ENCODE results near the gene DNAH9. TPM values are rescaled to one million over a fixed set of nuclear protein-coding genes. Genes with fewer than 3 reads are reported as not detected.

Gene DNAH9
- total and polyA plus RNA-seq, 2 of the 8 experiments (the other 6 are each of a cell fraction or from before 2014, with no cell fraction given), result 0.21 to 0.86 TPM

DNA sequence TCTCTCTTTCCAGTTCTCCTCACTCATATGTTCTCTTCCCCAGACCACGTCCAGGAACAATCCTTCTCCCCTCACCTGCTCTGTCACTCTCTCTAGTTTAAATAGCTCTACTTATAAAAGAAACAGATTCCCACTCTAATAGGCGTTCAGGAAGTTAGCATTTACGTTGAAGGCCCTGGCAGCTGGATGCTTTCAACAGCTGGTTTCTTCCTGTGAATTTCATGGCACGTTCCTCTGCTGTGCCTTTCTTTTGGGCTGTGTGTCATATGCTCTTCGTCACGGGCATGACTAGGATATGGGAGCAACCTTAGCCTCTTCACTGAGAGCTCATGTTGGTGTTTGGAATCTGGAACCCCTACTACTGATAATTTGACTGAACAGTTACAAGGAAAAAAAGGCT, 325.8 kb downstream of the DNAH9 start:
- 79% methylated on average over 6 of the region's 6 CpGs; no CpG with 5 or more reads in 1 of the 2 experiments for WGBS, 2 experiments (ENCODE audit: extremely low coverage in 1 of 2, insufficient coverage in 1 of 2, insufficient read length in 1 of 2, insufficient replicate concordance in 2 of 2, low coverage in 1 of 2, low lambda C conversion rate in 2 of 2, missing lambda C conversion rate in 1 of 2)
- Histone ChIP-seq H2AK5ac (ENCODE audit: low read depth, low read length) (no peak overlapping the region; the same call in 1 of the 2 replicates), H3K23ac (ENCODE audit: insufficient read length) (no peak overlapping the region)
- TF ChIP-seq CBX8 (IDR thresholded peaks at IDR 0.05; ENCODE audit: borderline replicate concordance, low read depth, low read length) (no peak), FOSL1 (IDR thresholded peaks at IDR 0.05; ENCODE audit: insufficient read depth, low read depth, low read length) (no peak), SUZ12 (IDR thresholded peaks at IDR 0.05; ENCODE audit: low read length) (no peak), NANOG (IDR thresholded peaks at IDR 0.05; ENCODE audit: insufficient read depth, low read depth, low read length, poor library complexity, severe bottlenecking) (no peak), YY1 (IDR thresholded peaks at IDR 0.05; ENCODE audit: low read depth, low read length) (no peak), RFX5 (IDR thresholded peaks at IDR 0.05; ENCODE audit: borderline replicate concordance, low read depth, low read length) (no peak), NRF1 (IDR thresholded peaks at IDR 0.05; ENCODE audit: low read depth, low read length) (no peak), BRCA1 (IDR thresholded peaks at IDR 0.05; ENCODE audit: low read depth, low read length) (no peak), SRF (IDR thresholded peaks at IDR 0.05; ENCODE audit: low read depth, low read length) (no peak), EZH2 (IDR thresholded peaks at IDR 0.05; ENCODE audit: low read depth, low read length, severe bottlenecking) (no peak), POU5F1 (IDR thresholded peaks at IDR 0.05; ENCODE audit: low read depth, low read length) (no peak)
- TF ChIP-seq, protein P1, sequence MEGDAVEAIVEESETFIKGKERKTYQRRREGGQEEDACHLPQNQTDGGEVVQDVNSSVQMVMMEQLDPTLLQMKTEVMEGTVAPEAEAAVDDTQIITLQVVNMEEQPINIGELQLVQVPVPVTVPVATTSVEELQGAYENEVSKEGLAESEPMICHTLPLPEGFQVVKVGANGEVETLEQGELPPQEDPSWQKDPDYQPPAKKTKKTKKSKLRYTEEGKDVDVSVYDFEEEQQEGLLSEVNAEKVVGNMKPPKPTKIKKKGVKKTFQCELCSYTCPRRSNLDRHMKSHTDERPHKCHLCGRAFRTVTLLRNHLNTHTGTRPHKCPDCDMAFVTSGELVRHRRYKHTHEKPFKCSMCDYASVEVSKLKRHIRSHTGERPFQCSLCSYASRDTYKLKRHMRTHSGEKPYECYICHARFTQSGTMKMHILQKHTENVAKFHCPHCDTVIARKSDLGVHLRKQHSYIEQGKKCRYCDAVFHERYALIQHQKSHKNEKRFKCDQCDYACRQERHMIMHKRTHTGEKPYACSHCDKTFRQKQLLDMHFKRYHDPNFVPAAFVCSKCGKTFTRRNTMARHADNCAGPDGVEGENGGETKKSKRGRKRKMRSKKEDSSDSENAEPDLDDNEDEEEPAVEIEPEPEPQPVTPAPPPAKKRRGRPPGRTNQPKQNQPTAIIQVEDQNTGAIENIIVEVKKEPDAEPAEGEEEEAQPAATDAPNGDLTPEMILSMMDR (IDR thresholded peaks at IDR 0.05; ENCODE audit: control extremely low read depth in 1 of 3, insufficient read depth in 1 of 3, low read depth in 1 of 3, low read length in 3 of 3), result no peak

More for the DNA sequence above, 325.8 kb downstream of the DNAH9 start:
- H3K14ac ChIP-seq (ENCODE audit: insufficient read length), result no peak overlapping the region
- H3K9ac ChIP-seq (replicated peaks in 1 of 4; ENCODE audit: extremely low read depth in 1 of 4, low read depth in 3 of 4, low read length in 3 of 4), result no peak overlapping the region
- no peak overlapping the region for H3K4ac ChIP-seq (replicated peaks; ENCODE audit: insufficient read length, low read depth, low read length)
- ChIA-PET CTCF (ENCODE audit: partially characterized antibody) (interaction anchor here (1.0 to 7.5 kb wide), 3 partner anchors 9 to 25 kb away, joined by 3 to 51 read pairs (median 3); no protein-coding TSS in a partner anchor), POLR2A (ENCODE audit: partially characterized antibody) (no interaction called here)
- H3K79me2 ChIP-seq (ENCODE audit: control insufficient read depth in 1 of 2, insufficient read depth in 2 of 2, low read length in 2 of 2), result no peaks in the 10 kb centered on the region
- no peaks in the 10 kb centered on the region for H3K36me3 ChIP-seq (ENCODE audit: control insufficient read depth in 2 of 4, insufficient read depth in 4 of 4, low read length in 3 of 4)
- no peak overlapping the region for H3K4me3 ChIP-seq (ENCODE audit: extremely low read depth in 1 of 4, insufficient read depth in 2 of 4, low read depth in 3 of 4, low read length in 4 of 4)
- FAIRE-seq (no peak), DNase-seq (ENCODE audit: low read depth in 1 of 2, low spot score in 2 of 2) (no peak)
- H3K4me1 ChIP-seq (replicated peaks in 1 of 4; ENCODE audit: control insufficient read depth in 3 of 4, insufficient read depth in 4 of 4, low read length in 3 of 4), result peaks cover 0 to 4% (median 2%) of the 10 kb centered on the region in 4 experiments; a peak in 3 of 7 replicates
- no peak overlapping the region for H2BK15ac ChIP-seq (ENCODE audit: low read length)
- H2BK120ac ChIP-seq (replicated peaks; ENCODE audit: low read depth, low read length), result no peak overlapping the region
- H3K18ac ChIP-seq (ENCODE audit: extremely low read depth, low read length), result no peak overlapping the region
- H4K5ac ChIP-seq (ENCODE audit: insufficient read length, low read depth, low read length), result no peak overlapping the region
- H2BK20ac ChIP-seq (ENCODE audit: low read length), result no peak overlapping the region
- H2BK5ac ChIP-seq (ENCODE audit: low read depth, low read length), result no peak overlapping the region
- H3K9me3 ChIP-seq (ENCODE audit: insufficient read depth in 2 of 2, low read depth in 1 of 2, low read length in 1 of 2), result no peaks in the 10 kb centered on the region
- no peak overlapping the region for H4K91ac ChIP-seq (replicated peaks; ENCODE audit: insufficient read length, low read length)
- H4K8ac ChIP-seq (ENCODE audit: extremely low read depth, insufficient read depth, low read length), result no peak overlapping the region
- no peak overlapping the region for H3K56ac ChIP-seq (replicated peaks; ENCODE audit: insufficient read length, low read depth, low read length)
- H3K79me1 ChIP-seq (ENCODE audit: low read depth, low read length), result no peaks in the 10 kb centered on the region
- no peaks in the 10 kb centered on the region for H4K20me1 ChIP-seq (replicated peaks in 1 of 2; ENCODE audit: control insufficient read depth in 1 of 2, insufficient read depth in 2 of 2, low read length in 2 of 2)
- no peak overlapping the region for H3K27ac ChIP-seq (ENCODE audit: low read depth, low read length)
- H2BK12ac ChIP-seq (ENCODE audit: low read depth, low read length), result no peak overlapping the region
- no peaks in the 10 kb centered on the region for H3K27me3 ChIP-seq (replicated peaks in 1 of 4; ENCODE audit: control insufficient read depth in 3 of 4, extremely low read depth in 1 of 4, insufficient read depth in 3 of 4, low read length in 3 of 4)
- H3K4me2 ChIP-seq (ENCODE audit: insufficient read depth in 1 of 2, low read depth in 2 of 2, low read length in 2 of 2), result no peak overlapping the region
- H3K23me2 ChIP-seq (ENCODE audit: low read depth, low read length), result no peaks in the 10 kb centered on the region
- H2AFZ ChIP-seq (ENCODE audit: low read length), result no peak overlapping the region

Measured in H1 (cell line).